Measurements from ENCODE around the gene ACAA2.

The ACAA2 gene, protein sequence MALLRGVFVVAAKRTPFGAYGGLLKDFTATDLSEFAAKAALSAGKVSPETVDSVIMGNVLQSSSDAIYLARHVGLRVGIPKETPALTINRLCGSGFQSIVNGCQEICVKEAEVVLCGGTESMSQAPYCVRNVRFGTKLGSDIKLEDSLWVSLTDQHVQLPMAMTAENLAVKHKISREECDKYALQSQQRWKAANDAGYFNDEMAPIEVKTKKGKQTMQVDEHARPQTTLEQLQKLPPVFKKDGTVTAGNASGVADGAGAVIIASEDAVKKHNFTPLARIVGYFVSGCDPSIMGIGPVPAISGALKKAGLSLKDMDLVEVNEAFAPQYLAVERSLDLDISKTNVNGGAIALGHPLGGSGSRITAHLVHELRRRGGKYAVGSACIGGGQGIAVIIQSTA

DNA sequence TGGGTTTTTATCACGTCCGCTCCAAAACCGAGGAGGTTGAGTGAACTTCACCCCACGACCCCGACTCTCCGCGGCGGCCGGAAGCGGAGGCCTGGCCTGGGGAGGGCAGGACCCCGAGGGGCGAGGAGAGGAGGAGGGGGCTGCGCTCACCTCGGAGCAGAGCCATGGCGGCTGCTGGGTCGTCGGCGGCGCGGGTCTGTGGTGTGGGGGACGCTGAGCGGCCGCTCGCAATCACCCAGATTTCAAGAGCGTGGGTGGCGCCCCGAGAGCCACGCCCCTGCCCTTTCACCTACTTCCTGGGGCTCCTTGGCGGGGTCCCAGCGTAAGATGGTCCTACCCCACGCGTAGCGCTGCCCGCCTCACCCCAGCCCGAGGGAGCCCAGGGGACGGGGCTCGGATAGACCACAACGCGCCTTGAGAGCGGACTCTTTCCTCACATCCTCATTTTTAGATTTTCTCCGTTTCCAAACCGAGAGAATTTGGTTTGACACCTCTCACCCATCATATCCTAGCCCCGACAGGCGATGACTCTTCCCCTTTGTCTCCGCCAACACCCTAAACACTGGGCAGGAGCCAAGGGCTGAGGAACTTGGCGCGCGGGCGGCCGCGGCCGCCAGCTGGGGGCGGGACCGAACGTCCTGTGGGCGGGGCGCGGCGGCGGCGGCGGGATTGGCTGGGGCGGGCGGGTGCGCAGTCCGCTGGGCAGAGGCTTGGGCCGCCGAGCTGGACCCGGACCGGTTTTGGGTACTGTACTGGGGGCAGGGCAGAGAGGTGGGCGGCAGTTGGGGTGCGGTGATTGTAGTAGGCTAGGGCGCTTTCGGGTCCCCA is at the start of gene ACAA2:
Gene ACAA2 (minus strand): TSS at position 215 of the 828 bp plus-strand sequence. CDS start 49 bp downstream, at position 166.
- DNase-seq = peak; percentile 77

DNA sequence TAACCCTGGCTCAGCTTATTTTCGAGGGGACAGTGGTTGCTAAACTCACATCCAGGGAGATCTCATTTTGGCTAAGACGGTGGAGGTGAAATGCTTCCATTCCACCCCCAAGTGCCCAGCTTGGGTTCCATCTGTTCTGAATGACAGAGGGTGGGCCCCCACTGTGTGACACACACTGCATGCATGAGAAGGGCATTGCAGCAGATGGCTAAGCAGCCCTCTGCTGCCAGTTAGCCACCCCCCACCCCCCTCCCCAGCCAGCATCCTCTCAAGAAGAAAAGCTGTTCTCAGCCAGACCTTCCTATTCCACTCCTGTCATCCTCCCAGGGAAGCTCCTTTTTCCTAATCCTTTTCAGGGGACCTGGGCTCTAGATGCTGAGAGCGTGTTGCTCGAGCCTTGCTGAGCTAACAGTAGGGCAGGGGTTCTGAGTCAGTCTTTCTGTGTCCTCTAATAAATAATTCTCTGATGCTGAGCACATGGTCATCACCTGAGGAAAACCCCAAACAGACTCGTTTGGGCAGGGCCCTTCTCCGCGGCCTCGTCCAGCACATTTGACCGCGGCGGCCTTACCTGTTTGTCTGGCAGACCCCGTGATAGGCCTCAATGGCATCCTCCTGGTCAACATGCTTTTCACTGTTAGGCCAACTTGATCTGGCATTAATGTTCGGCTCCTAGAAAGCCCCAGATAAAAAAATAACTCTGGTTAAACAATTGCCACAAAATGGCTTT is 49.5 kb upstream of the ACAA2 start:
- no peak for DNase-seq

DNA sequence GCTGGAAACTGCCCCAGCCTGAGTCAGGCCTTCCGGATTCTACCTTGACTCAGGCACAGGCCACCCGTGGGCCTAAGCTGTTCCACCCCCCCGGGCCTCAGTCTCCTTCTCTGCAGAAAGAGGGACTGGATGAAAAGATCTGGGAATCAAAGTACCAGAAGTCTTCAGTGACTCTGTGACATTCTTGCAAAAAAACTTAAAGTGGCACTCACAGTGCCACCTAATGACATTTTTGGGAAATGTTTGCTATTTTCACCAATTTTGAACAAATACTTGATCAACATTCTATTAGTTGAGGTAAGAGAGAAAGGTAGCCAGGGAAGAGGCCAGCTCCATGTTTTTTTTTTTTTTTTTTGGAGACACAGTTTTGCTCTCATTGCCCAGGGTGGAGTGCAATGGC is 48.3 kb upstream of the ACAA2 start:
- no peak for DNase-seq

DNA sequence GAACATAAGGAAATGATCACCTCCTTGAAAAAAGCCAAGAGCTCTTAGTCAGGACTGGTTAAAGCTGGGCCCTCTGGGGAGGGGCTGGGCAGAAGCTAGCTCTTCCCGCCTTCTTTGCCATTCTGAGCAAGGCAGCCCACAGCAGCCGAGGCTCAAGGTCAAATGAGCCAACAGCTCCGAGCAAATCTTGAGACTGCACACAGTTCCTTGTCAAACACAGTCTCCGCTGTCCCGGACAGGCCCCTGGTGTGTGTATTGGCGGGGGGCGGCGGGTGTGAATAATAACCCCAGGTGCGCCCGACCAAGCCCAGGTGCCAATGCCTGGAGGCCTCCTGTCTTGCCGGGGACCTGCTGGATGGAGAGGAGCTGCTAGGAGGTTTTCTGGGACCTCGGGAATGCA is 46.4 kb upstream of the ACAA2 start:
- no peak for DNase-seq

DNA sequence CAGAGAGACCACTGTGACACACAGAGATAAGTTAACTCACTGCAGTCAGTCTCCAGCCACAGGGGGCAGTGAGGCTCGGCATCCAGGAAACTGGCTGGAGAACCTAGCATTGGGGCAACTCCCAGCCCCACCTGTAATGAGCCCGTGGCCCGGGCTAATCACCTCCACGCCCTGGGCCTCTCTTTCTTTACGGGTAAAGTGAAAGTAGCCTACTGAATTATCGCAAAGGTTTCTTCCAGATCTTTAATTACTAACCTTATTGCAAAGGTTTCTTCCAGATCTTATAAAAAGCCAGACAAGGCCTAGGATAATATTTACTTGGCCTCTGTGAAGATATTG is 45.7 kb upstream of the ACAA2 start:
- DNase-seq = no peak

DNA sequence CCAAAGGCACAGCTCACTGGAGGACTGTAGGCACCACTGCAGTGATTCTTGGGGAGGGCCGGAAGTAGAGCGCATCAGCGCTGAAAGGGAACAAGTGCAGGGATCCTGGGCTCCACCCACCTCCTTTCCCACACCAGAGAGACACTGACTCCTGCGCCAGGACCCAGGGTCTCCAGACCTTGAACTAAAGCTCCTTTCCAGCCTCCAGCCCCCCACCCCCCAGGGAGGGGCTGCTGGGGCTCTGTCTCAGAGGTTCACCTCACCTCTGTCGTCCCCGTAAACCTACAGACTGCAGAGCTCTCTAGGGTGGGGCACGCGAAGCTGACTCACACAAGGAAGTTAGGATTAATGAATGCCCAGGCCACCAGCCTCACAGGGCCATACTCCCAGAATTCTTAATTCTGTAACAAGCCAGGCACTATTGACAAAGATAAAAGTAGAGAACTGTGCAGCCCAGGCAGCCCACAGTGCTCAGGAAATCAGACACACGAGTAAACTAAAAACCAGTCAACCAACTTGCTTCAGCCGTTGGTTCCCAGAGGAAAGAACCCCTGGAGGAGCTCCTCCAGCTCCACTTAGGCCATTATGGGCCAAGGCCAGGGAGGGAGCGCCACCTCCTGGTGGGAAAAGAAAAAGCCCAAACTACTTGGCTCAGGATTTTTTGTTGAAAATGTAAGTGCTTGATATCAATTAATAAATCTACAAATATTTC is 45.1 kb upstream of the ACAA2 start:
- DNase-seq = peak; percentile 66

DNA sequence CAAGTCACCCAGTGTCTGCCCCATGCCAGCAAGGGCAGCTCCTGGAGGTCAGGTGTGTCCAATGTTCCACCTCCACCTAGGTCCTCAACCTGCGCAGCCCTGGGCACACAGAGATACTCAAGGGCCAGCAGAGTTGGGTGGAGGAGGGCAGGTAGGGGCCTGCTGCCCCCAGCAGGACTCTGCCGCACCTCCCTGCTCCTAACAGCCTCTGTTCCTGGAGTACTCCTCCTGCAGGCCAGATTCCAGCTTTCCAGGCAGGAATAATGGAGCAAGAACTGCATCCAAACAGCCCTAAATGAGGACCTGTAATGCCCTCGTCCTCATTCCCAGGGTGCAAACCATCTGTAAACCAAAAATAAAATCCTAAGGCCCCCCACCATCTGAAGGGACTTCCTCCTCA is 44.4 kb upstream of the ACAA2 start:
- no peak for DNase-seq

DNA sequence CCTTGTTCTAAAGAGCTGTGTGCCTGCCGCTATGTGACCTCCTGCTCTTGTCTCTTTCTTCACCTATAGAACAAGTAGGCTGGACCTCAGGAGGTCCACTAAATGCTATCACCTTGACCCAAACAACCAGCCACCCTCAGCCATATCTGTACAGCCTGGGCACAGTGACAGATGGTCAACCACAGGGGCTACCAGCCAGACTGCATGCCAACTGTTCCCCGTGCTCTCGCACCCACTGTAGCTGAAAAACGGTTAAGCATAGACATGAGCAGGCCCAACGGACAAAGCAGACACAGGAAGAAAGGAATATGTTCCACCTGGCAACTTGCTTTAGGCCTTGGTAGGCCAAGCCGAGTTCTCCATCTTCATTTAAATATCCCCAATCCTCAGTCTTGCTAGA is 43.2 kb upstream of the ACAA2 start:
- no peak for DNase-seq

DNA sequence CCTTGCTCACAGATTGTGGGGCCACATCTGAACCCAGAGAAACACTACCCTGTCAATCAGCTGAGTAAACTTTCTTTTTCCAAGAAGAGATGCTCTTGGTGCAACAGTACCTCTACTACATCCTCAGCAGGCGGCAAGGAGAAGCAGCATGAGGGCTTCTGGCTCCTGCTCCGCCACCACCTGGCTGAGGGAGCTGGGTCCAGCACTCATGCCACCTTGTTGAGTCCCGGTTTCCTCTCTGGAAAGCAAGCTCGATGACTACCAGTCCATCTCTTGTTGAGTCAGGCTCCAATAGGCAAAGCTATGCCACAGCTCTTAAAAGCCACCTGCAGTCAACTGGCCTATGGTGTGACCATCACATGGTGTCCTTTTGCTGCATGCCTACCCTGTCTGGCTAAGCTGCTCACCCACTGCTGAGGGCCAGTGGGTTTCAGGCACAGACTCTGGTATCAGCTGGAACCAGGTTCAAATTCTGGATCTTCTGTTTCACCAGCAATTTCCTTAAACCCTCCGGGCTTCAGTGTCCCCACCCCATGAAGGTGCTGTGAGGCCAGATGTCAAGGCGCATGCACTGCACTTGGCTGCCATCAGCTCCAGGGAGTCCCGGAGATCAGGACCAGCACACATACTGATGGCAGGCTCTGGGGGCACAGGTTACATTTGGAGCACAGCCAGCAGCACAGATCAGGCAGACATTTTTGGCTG is 42.5 kb upstream of the ACAA2 start:
- DNase-seq = no peak

DNA sequence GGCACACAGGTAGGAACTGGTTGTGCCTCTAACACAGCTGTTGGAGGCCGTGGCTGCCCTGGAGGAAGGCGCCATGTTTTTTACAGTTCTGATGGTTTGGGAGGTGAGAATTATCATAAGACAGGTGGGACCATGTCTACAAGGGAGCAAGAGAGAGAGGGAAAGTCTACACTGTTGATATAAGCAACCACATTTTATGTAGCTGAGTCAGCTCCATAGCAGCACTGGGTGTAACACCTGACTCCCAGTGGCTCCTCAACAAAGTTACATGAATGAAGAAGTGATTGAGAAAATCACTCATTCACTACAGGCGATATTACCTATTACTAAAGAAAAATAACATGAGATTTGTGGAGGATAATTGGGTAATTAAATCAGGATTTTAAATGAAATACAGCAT is 41.3 kb upstream of the ACAA2 start:
- DNase-seq = no peak

DNA sequence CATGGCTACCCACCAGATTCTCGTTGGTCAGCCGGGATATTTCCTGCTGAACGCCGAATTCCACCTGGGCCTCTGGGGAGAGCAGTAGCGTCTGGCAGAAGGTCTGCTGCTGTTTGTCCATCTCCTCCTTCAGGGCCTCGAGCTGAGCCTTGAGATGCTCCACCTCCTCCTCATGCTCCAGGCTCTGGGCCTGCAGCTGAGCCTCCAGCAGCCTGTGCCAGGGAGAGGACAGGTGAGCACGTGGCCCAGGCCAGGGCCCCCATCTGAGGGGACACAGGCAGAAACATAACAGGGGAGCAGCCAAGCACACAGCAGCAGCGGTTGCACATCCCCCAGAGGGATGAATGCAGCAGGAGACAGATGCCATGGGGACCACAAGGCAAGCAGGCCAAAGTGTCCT is 40.1 kb upstream of the ACAA2 start:
- DNase-seq = no peak

DNA sequence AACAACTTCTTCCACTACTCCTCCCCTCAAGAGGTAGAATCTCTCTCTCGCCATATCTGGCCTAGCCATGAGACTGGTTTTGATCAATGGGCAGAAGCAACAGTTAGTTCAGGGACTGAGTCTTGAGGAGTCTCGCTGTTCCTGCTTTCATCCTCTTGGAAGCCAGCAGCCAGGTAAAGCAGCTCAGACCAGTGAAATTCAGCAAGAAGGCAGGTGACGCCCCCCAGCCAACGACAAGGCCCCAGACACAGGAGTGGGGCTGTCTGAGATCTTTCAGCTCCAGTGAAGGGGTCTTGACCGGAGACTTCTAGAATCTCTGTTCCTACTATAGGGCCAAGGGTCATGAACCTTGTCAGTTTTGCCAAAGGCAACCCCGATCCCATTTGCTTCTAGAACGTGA is 39.7 kb upstream of the ACAA2 start:
- no peak for DNase-seq

DNA sequence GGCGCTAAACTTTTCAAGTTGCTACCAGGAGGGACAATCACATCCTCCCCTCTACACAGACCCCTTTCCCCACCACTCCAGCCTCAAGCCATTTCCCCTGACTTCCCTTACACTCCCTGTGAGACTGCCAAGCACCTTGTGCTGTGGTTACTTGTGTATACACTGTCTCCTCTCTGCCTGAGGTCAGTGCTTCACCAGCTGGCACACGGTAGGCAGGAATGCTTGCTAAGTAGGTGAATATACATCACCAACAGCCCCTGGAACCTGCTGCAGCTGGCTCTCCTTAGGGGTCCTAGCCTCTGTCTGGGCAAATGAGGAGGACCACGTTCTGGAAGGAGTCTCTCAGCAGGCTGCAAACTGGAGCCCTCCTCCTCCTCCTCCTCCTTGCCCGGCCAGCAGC is 38.3 kb upstream of the ACAA2 start:
- no peak for DNase-seq

DNA sequence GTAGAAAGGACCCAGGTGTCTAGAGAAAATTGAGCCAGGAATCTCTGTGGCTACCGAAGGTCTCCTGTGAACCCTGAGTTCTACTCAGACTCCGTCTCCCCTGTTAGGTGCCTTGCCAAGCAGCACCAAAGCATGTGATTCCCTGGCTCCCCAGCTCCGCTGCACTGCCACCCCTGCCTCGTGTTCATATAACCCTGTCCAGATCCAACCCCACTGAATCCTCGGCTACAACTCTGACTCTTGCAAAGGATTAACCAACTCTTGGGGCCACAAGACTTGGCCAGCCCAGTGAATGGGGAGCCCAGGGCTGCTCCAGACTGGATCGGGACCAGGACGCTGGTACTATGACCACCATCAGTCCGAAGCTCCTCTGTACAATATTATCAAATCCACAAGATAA is 37.3 kb upstream of the ACAA2 start:
- DNase-seq = no peak

DNA sequence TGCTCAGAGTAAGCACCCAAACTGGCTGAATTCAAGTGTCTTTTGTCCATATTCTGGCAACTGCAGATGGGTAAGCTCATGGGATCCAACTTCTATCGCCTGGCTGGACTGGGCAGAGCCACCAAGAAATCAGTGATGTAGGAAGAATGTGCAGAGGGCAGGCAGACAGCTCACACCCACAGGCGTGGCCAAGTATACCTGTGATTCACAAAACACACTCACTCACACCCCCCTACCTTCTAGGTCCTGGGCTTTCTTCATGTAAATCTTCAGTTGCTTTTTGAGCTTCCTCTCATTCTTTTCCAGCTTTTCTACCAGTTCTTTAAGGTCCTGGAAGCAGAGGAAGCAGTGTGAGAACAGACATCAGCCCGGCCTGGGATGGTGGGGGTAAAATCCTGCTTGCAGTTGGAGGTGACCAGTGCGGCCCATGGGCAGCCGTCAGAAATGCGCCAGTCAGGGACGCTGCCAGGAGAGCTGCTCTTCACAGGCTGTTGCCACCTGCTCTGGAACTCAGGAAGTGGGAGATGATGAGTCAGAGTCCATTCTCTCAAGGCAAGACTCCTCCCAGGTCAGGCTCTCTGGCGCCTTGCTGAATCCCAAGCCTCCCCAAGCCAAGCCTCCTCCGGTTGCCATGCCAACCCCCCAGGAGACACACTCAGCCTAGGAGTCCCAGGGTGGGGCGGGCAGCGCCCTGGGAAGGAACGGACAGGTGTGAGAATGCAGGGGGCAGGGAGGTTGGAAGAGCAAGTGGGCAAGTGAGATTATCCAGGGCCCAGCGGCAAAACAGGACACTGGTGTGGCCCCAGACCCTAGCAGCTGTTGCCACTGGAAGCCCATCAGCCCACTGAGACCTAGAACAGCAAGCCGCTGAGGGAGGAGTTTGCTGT is 36.2 kb upstream of the ACAA2 start:
- no peak for DNase-seq

DNA sequence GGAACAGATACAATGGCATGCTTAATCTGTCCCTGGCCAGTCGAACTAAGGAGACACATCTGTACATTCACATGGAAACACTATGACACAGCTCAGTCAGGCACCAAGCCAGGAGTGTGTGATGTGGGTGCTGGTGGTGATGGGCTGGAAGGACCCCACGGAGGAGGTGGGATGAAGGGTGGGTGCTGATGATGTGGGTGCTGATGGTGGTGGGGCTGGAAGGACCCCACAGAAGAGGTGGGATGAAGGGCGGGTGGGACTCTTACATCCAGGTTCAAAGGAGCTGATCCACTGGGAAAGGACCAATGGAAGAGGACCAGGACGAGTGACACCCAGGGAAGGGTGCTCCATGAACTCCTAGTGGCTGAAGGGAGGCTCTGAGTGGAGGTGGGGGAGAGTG is 34.8 kb upstream of the ACAA2 start:
- DNase-seq = no peak

DNA sequence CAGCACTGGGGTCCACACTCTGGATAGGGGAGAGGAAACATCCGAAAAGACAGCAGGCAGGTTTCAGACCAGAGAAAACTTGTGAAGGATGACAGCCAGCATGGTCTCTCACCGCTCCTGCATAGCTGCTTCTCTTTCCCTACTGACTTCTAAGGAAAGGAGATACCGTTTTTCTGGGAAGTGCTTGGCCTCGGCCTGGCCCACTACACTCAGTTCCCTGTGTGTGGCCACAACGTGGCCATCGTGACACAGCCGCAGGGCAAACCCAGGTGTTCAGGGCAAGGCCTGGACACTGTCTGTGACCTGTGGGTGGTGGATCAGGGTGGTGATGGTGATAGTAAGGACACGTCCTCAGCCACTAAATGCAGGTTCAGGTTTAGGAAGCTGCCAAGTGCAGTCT is 34.2 kb upstream of the ACAA2 start:
- DNase-seq = no peak

DNA sequence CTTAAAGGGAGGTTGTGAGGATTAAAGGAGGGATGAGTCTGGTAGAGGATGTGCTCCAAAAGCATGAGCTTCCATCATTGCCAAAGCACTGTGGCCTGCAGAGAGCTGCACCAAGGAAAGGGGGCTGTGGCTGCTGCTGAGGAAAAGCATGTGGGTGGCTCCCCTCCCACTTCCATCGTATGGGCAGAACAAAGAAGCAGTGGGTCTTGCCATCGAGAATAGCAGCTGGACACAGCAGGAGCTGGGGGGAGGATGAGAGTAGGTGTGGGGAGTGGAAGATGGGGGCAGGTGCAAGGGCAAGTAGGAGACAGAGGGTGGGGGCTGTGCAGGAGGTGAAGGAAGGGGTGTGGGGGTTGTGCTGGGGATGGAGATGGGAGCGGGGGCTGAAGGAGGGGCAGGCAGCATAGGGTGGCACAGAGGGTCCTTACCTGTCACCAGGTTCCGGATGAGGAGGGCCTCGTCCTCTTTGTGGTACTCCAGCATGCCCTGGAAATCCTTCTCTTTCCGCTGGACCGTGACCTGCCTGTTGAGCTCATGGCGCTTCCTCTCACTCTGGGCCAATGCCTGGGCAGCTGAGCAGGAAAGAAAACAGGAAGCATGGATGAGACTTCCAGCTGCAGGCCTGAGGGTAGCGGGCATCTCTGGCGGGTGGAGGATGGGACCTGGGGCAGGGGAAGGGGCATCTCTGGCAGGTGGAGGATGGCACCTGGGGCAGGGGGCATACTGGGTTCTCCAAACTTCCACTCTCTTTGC is 33.6 kb upstream of the ACAA2 start:
- no peak for DNase-seq

DNA sequence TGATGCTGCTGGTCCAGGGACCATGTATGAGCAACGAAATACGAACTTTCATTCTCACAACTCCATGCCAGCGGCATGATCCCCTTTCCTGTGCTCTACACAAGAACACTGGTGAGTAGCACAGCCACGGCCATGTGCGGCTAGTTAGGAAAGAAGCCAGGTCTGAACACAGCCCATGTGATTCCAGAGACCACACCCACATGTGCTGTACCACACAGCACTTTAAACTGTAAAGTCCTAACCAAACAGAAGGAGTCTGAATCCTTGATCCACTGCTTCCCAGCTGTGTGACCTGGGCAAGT is 33.0 kb upstream of the ACAA2 start:
- DNase-seq = no peak

DNA sequence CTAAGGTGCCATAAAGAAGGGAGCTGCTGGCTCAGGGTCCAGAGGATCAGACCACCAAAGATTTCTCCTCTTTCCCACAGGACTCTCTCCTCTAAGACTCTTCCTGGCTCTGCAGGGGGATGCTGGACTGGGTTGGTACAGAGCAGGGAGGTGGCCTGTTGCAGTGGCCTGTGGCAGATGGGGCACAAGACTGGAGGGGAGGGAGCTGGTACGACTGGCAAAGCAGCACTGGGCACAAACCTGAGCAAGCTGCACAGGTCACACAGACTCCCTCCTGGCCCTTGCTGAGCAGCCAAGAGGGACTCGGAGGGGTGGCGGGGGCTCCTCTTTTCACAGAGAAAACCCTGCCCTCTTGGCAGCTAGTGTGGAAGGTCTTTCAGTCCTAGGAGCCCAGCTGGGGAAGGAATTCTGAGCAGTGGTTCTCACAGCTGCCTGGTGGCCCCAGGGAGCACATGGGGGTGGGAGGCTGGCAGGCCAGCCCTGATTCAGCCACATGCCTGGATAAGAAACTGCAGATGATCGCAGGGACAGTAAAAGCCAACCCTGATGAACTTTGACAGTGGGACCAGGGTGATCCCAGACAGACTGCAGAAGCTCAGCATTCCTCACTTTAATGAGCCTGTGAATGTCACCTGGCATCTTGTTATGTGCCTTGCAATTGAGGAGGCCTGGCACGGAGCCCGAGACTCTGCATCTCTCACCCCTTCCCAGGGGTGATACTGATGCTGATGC is 32.5 kb upstream of the ACAA2 start:
- DNase-seq = no peak
